Type B pancreatic cell (in vitro differentiated cells): ENCODE data around the gene SFSWAP. TPM values are rescaled to one million over a fixed set of nuclear protein-coding genes. Genes with fewer than 3 reads are reported as not detected.

Source experiments
- DNase-seq: peaks from one replicate; pipeline ENCODE4 v3.0.0; 2021; ENCODE audit warnings: mixed read lengths; ENCODE audit not compliant: unreplicated experiment; ENCODE audit errors: extremely low spot score
- H3K27ac Mint-ChIP-seq: 2 replicates; pipeline ENCODE4 v1.8.0; 2021; ENCODE audit warnings: mild to moderate bottlenecking, mixed read lengths
- H3K27me3 Mint-ChIP-seq: 2 replicates; pipeline ENCODE4 v1.8.0; 2021; ENCODE audit warnings: mixed read lengths
- H3K36me3 Mint-ChIP-seq: 2 replicates; pipeline ENCODE4 v1.8.0; 2021; ENCODE audit warnings: mixed read lengths
- H3K4me1 Mint-ChIP-seq: one replicate; pipeline ENCODE4 v1.8.0; 2021; ENCODE audit warnings: mixed read lengths; ENCODE audit not compliant: unreplicated experiment
- H3K4me3 Mint-ChIP-seq: 2 replicates; pipeline ENCODE4 v1.8.0; 2021; ENCODE audit warnings: mild to moderate bottlenecking, mixed read lengths
- H3K9me3 Mint-ChIP-seq: 2 replicates; pipeline ENCODE4 v1.8.0; 2021; ENCODE audit warnings: mixed read lengths
- CTCF ChIP-seq: fragments of 200-600 bp; sonication (generic); conservative IDR thresholded peaks from 2 replicates; pipeline ENCODE4 v1.5.0; 2021; ENCODE audit warnings: antibody characterized with exemption, mild to moderate bottlenecking
- total RNA-seq: library from RNA; stranded (reverse); gene quantifications from 2 replicates; pipeline ENCODE4 v1.2.1, GENCODE V29; 2021; ENCODE audit warnings: low replicate concordance

The SFSWAP gene
- total RNA-seq, 1 donor from 2014 or later: 59.3 TPM

GRCh38 chr12:131687346-131688125 is 23.4 kb upstream of the SFSWAP start:
- Mint-ChIP-seq H3K4me3 (no peak overlapping the region), H3K4me1 (no peaks in the 10 kb centered on the region), H3K27ac (no peak overlapping the region), H3K27me3 (peaks cover 29% of the 10 kb centered on the region), H3K36me3 (no peaks in the 10 kb centered on the region), H3K9me3 (peaks cover 5% of the 10 kb centered on the region)
- DNase-seq: peak; percentile 63
- no peak for TF ChIP-seq CTCF

GRCh38 chr12:131688131-131688844 is 22.6 kb upstream of the SFSWAP start:
- Mint-ChIP-seq H3K27me3 (peaks cover 30% of the 10 kb centered on the region), H3K4me1 (no peaks in the 10 kb centered on the region), H3K27ac (no peak overlapping the region), H3K36me3 (no peaks in the 10 kb centered on the region), H3K4me3 (no peak overlapping the region), H3K9me3 (peaks cover 5% of the 10 kb centered on the region)
- DNase-seq: no peak
- no peak for TF ChIP-seq CTCF

GRCh38 chr12:131688845-131689154 is 22.1 kb upstream of the SFSWAP start:
- peaks cover 5% of the 10 kb centered on the region for H3K9me3 Mint-ChIP-seq
- H3K4me1 Mint-ChIP-seq: no peaks in the 10 kb centered on the region
- no peak for TF ChIP-seq CTCF
- no peak overlapping the region for H3K4me3 Mint-ChIP-seq
- peaks cover 30% of the 10 kb centered on the region for H3K27me3 Mint-ChIP-seq
- no peak overlapping the region for H3K27ac Mint-ChIP-seq
- H3K36me3 Mint-ChIP-seq: no peaks in the 10 kb centered on the region
- DNase-seq: no peak

GRCh38 chr12:131690320-131690719 is 20.6 kb upstream of the SFSWAP start:
- Mint-ChIP-seq H3K36me3 (no peaks in the 10 kb centered on the region), H3K27ac (no peak overlapping the region), H3K9me3 (peaks cover 5% of the 10 kb centered on the region), H3K4me3 (no peak overlapping the region), H3K27me3 (peaks cover 30% of the 10 kb centered on the region), H3K4me1 (no peaks in the 10 kb centered on the region)
- no peak for DNase-seq
- no peak for TF ChIP-seq CTCF

GRCh38 chr12:131692431-131692830 is 18.5 kb upstream of the SFSWAP start:
- peak; percentile 43 for DNase-seq
- H3K4me1 Mint-ChIP-seq: no peaks in the 10 kb centered on the region
- H3K4me3 Mint-ChIP-seq: no peak overlapping the region

More at GRCh38 chr12:131692431-131692830, 18.5 kb upstream of the SFSWAP start:
- TF ChIP-seq CTCF: no peak
- peaks cover 5% of the 10 kb centered on the region for H3K9me3 Mint-ChIP-seq
- H3K27ac Mint-ChIP-seq: no peak overlapping the region
- H3K27me3 Mint-ChIP-seq: peaks cover 32% of the 10 kb centered on the region
- no peaks in the 10 kb centered on the region for H3K36me3 Mint-ChIP-seq
